K562 (cell line): Measurements from ENCODE around the gene UBLCP1. TPM values are rescaled to one million over a fixed set of nuclear protein-coding genes. Genes with fewer than 3 reads are reported as not detected.

Experiments used
- ATAC-seq: fragments of 200-7000 bp; cut with Tn5 transposase; 3 replicates; pipeline ENCODE4 v1.9.1; 2020; ENCODE audit warnings: moderate library complexity
- BruUV-seq: library from RNA; stranded (reverse); fragments of 400-500 nt; replicated peaks from 2 replicates; lab custom pipeline; 2021; lab: Mats Ljungman, UMichigan
- CTCF ChIA-PET: fragments of 300-600 bp; formaldehyde crosslinking; extraction: SDS; loops from one replicate; lab custom pipeline; 2021; ENCODE audit warnings: low intra/inter-chr PET ratio; lab: Yijun Ruan, JAX
- POLR2A ChIA-PET: fragments of 300-600, 350-650 bp; sonication (Branson Sonifier 250); formaldehyde crosslinking; extraction: SDS; loops from one replicate; lab custom pipeline; 2021; ENCODE audit warnings: antibody characterized with exemption, inconsistent platforms; lab: Yijun Ruan, JAX
- DNase-seq, 4 experiments: peaks; one replicate each; pipeline versions ENCODE4 v3.0.0 to v3.0.0-alpha.2; 2011 to 2018; ENCODE audit warnings: low spot score in 3 of 4, mixed read lengths in 3 of 4; ENCODE audit errors: extremely low read depth in 1 of 4
- FAIRE-seq: peaks from 2 replicates; lab custom pipeline; 2011; peaks lifted over from hg19 to GRCh38; lab: Jason Lieb, UNC
- H2AFZ ChIP-seq: 2 replicates; pipeline ENCODE4 v1.6.0; 2011; ENCODE audit warnings: low read depth, low read length, control low read depth, inconsistent platforms
- H3K27ac ChIP-seq: fragments of 200-600 bp; 3 replicates; pipeline ENCODE4 v1.8.0; 2011; ENCODE audit warnings: low read depth, mild to moderate bottlenecking, control low read depth, inconsistent platforms, low read length, moderate library complexity, mixed read lengths; ENCODE audit errors: extremely low read depth
- H3K27me3 ChIP-seq, 2 experiments: fragments of 300-600 bp in 1 of 2; 2 replicates in 1 of 2; 3 replicates in 1 of 2; pipeline versions ENCODE4 v1.6.0 to v1.8.0; 2011; ENCODE audit warnings: inconsistent platforms in 2 of 2, low read length in 2 of 2, mild to moderate bottlenecking in 1 of 2, mixed read lengths in 1 of 2, moderate library complexity in 1 of 2; ENCODE audit not compliant: control insufficient read depth in 2 of 2, insufficient read depth in 2 of 2
- H3K36me3 ChIP-seq: fragments of 300-600 bp; 3 replicates; pipeline ENCODE4 v1.8.0; 2011; ENCODE audit warnings: mild to moderate bottlenecking, low read length, inconsistent platforms; ENCODE audit not compliant: control insufficient read depth, insufficient read depth
- H3K4me1 ChIP-seq, 2 experiments: fragments of 200-600 bp in 1 of 2; replicated peaks in 1 of 2; 2 replicates in 1 of 2; 3 replicates in 1 of 2; pipeline versions ENCODE4 v1.5.1 to v1.8.0; 2011; ENCODE audit warnings: inconsistent platforms in 2 of 2, low read length in 2 of 2, mild to moderate bottlenecking in 1 of 2, mixed read lengths in 1 of 2, moderate library complexity in 1 of 2; ENCODE audit not compliant: control insufficient read depth in 2 of 2, insufficient read depth in 2 of 2
- H3K4me2 ChIP-seq: 2 replicates; pipeline ENCODE4 v1.6.1; 2011; ENCODE audit warnings: low read length, control low read depth, inconsistent platforms, mixed read lengths; ENCODE audit not compliant: insufficient read depth
- H3K4me3 ChIP-seq: fragments of 200-600 bp; sonication (generic), shearing (Covaris generic); 2 replicates; pipeline ENCODE4 v1.5.1; 2016; ENCODE audit warnings: control low read depth, inconsistent platforms
- H3K79me2 ChIP-seq: fragments of 200-600 bp; 3 replicates; pipeline ENCODE4 v1.8.0; 2011; ENCODE audit warnings: low read length, inconsistent platforms; ENCODE audit not compliant: control insufficient read depth, insufficient read depth
- H3K9ac ChIP-seq, 2 experiments: 2 replicates each; pipeline versions ENCODE4 v1.6.0 to v1.6.1; 2011; ENCODE audit warnings: low read depth in 2 of 2, low read length in 2 of 2, control low read depth in 1 of 2, inconsistent platforms in 1 of 2, mild to moderate bottlenecking in 1 of 2, mixed read lengths in 1 of 2; ENCODE audit not compliant: insufficient read depth in 1 of 2
- H3K9me1 ChIP-seq: one replicate; pipeline ENCODE4 v1.6.0; 2011; ENCODE audit warnings: inconsistent platforms, mild to moderate bottlenecking, low read length, moderate library complexity; ENCODE audit not compliant: control insufficient read depth, insufficient read depth
- H3K9me3 ChIP-seq: replicated peaks from 2 replicates; pipeline ENCODE4 v1.5.1; 2011; ENCODE audit warnings: low read depth, low read length, inconsistent platforms; ENCODE audit not compliant: control insufficient read depth, insufficient read depth
- H4K20me1 ChIP-seq: replicated peaks from 2 replicates; pipeline ENCODE4 v1.6.1; 2011; ENCODE audit warnings: low read length, inconsistent platforms, mixed read lengths; ENCODE audit not compliant: control insufficient read depth, insufficient read depth
- CTCFL ChIP-seq: IDR thresholded peaks from 2 replicates; pipeline ENCODE4 v1.6.1; 2011; ENCODE audit warnings: borderline replicate concordance, low read depth, mild to moderate bottlenecking, moderate library complexity, low read length; ENCODE audit not compliant: insufficient read depth, poor library complexity, severe bottlenecking
- ELF2 ChIP-seq: fragments of 250-450 bp; sonication (Bioruptor Pico); IDR thresholded peaks from 2 replicates; pipeline ENCODE4 v1.5.0; 2021; ENCODE audit warnings: mild to moderate bottlenecking
- KLF16 ChIP-seq: IDR thresholded peaks from 2 replicates; pipeline ENCODE4 v1.6.1; 2016; ENCODE audit warnings: antibody characterized with exemption
- NELFE ChIP-seq: IDR thresholded peaks from 2 replicates; pipeline ENCODE4 v1.6.1; 2011; ENCODE audit warnings: mild to moderate bottlenecking; ENCODE audit not compliant: insufficient read depth, insufficient read length
- THRAP3 ChIP-seq: fragments of 450-650 bp; IDR thresholded peaks from 2 replicates; pipeline ENCODE4 v1.6.1; 2016; ENCODE audit warnings: mild to moderate bottlenecking, inconsistent platforms, borderline replicate concordance
- ZBTB49 ChIP-seq: sonication (generic); formaldehyde crosslinking; IDR thresholded peaks from 2 replicates; pipeline ENCODE4 v1.8.0; 2022; ENCODE audit warnings: missing genetic modification reagents, mild to moderate bottlenecking, borderline replicate concordance
- ZBTB8A ChIP-seq: fragments of 450-650 bp; IDR thresholded peaks from 2 replicates; pipeline ENCODE4 v1.6.1; 2018; ENCODE audit warnings: mild to moderate bottlenecking, moderate library complexity; ENCODE audit not compliant: partially characterized antibody
- ZNF224 ChIP-seq: sonication (generic); formaldehyde crosslinking; IDR thresholded peaks from 2 replicates; pipeline ENCODE4 v1.8.0; 2022; ENCODE audit warnings: mild to moderate bottlenecking, missing genetic modification reagents
- ZNF431 ChIP-seq: sonication (generic); formaldehyde crosslinking; IDR thresholded peaks from 2 replicates; pipeline ENCODE4 v1.8.0; 2022; ENCODE audit warnings: mild to moderate bottlenecking, missing genetic modification reagents
- WGBS: fragments of 100-300 bp; shearing (Covaris generic); methylation state at CpG from one replicate; pipeline ENCODE4 v1.1.6; 2016; ENCODE audit warnings: low coverage, mixed read lengths; ENCODE audit not compliant: insufficient coverage; ENCODE audit errors: missing lambda C conversion rate; 5-methylcytosine and 5-hydroxymethylcytosine counted together
- in situ Hi-C: fragments of 300-500 bp; cut with MboI; formaldehyde crosslinking; loops from 4 replicates; pipeline ENCODE4 v1.15.0; 2018; ENCODE audit warnings: inconsistent platforms, mixed read lengths
- intact Hi-C: fragments of 100-400 bp; cut with micrococcal nuclease; formaldehyde crosslinking; loops from 2 replicates; pipeline ENCODE4 v1.14.2; 2022
- polyA plus RNA-seq, 8 experiments: library from polyadenylated mRNA; depleted of rRNA in 4 of 8; stranded (reverse) in 5 of 8; unstranded in 3 of 8; fragments of >200 nt; fragmentation: Nextera tagmentation in 2 of 8; fragmentation: Illumina TruSeq in 1 of 8; extraction: Ambion mirVana in 2 of 8; extraction: Trizol in 1 of 8; gene quantifications; 2 replicates each; pipeline versions ENCODE4 v1.2.1 to v1.2.3, GENCODE V29; 2011 to 2014; ENCODE audit warnings: inconsistent platforms in 1 of 8, missing spikeins in 1 of 8
- total RNA-seq, 7 experiments: library from RNA; depleted of rRNA in 6 of 7; stranded (reverse); fragments of >200 nt in 6 of 7; fragmentation: Illumina TruSeq in 2 of 7; extraction: Trizol in 2 of 7; gene quantifications; 2 replicates each; pipeline versions ENCODE4 v1.2.1 to v1.2.3, GENCODE V29; 2011 to 2021; ENCODE audit warnings: low replicate concordance in 1 of 7

Gene UBLCP1
- total and polyA plus RNA-seq, 9 of the 15 experiments (the other 6 are each of a cell fraction or from before 2014, with no cell fraction given) = 18.8 to 39.8 (median 30.2) TPM

- no peaks in the 10 kb centered on the region for H3K36me3 ChIP-seq
- 59% methylated on average over 6 of the region's 6 CpGs for WGBS
- no peaks in the 10 kb centered on the region for H3K27me3 ChIP-seq
- ATAC-seq (no peak), DNase-seq (no peak), FAIRE-seq (no peak)
- no peak for TF ChIP-seq KLF16
- TF ChIP-seq ZNF431 (CRISPR knock-in tag) = no peak
- no peak for TF ChIP-seq CTCFL
- no peak for TF ChIP-seq ZNF224
- no peak for TF ChIP-seq THRAP3
- no peak for TF ChIP-seq ZBTB49 (CRISPR knock-in tag)
- no peak for TF ChIP-seq ELF2 (CRISPR knock-in tag)
- TF ChIP-seq NELFE = no peak
- TF ChIP-seq ZBTB8A = no peak
- no peaks in the 10 kb centered on the region for H4K20me1 ChIP-seq
- H3K79me2 ChIP-seq = peaks cover 10% of the 10 kb centered on the region; the same call in 2 of the 3 replicates
- no TSS peak for BruUV-seq
- intact Hi-C loops (no loop called here), in situ Hi-C loops (no loop called here)
- no peaks in the 10 kb centered on the region for H3K9me1 ChIP-seq
- no peaks in the 10 kb centered on the region for H3K9me3 ChIP-seq
- no peak overlapping the region for H2AFZ ChIP-seq
- H3K4me1 ChIP-seq = peaks cover 4% of the 10 kb centered on the region in 2 experiments; a peak in 1 of 5 replicates
- H3K27ac ChIP-seq = no peak overlapping the region
- ChIA-PET CTCF (no interaction called here), POLR2A (interaction anchor here (0.7 kb wide), 1 partner anchor 12 kb away, joined by 4 read pairs; no protein-coding TSS in a partner anchor)
- no peak overlapping the region for H3K4me3 ChIP-seq
- no peak overlapping the region for H3K4me2 ChIP-seq
- no peak overlapping the region for H3K9ac ChIP-seq
Measured at GRCh38 chr5:159257629-159258283, 5.3 kb upstream of the UBLCP1 start.
